BJ (cell line): ENCODE data around the gene ZSCAN2. TPM values are rescaled to one million over a fixed set of nuclear protein-coding genes. Genes with fewer than 3 reads are reported as not detected.
A peak's percentile ranks its signal among the peaks of the same experiment; 100 is the strongest.

Source experiments
- CTCF ChIA-PET: fragments of 350-600 bp; formaldehyde crosslinking; extraction: SDS; loops from one replicate; lab custom pipeline; 2021; ENCODE audit warnings: antibody characterized with exemption, inconsistent platforms; lab: Yijun Ruan, JAX
- POLR2A ChIA-PET: fragments of 300-600 bp; sonication (Branson Sonifier 250); formaldehyde crosslinking; extraction: SDS; loops from one replicate; lab custom pipeline; 2021; ENCODE audit warnings: antibody characterized with exemption; lab: Charles Lee
- DNase-seq: peaks from one replicate; pipeline ENCODE4 v3.0.0-alpha.2; 2011; ENCODE audit warnings: low read depth
- H3K27me3 ChIP-seq: 2 replicates; pipeline ENCODE4 v1.6.0; 2011; ENCODE audit warnings: low read length; ENCODE audit not compliant: control insufficient read depth, insufficient read depth
- H3K36me3 ChIP-seq: 2 replicates; pipeline ENCODE4 v1.5.1; 2011; ENCODE audit warnings: low read length; ENCODE audit not compliant: control insufficient read depth, insufficient read depth
- H3K4me3 ChIP-seq: 2 replicates; pipeline ENCODE4 v1.5.1; 2011; ENCODE audit warnings: low read depth, mild to moderate bottlenecking, control low read depth, low read length
- polyA plus RNA-seq: library from polyadenylated mRNA; depleted of rRNA; stranded (reverse); fragments of >200 nt; gene quantifications from 2 replicates; pipeline ENCODE4 v1.2.3, GENCODE V29; 2011; rRNA removed
- TF ChIP-seq, protein P1 (sequence below): IDR thresholded peaks from 2 replicates; pipeline ENCODE4 v1.5.1; 2011; ENCODE audit warnings: low read depth, mild to moderate bottlenecking, control low read depth, inconsistent platforms, low read length, moderate library complexity; ENCODE audit not compliant: insufficient read depth

ZSCAN2 gene
- polyA plus RNA-seq, 1 experiment = 6.3 TPM

DNA sequence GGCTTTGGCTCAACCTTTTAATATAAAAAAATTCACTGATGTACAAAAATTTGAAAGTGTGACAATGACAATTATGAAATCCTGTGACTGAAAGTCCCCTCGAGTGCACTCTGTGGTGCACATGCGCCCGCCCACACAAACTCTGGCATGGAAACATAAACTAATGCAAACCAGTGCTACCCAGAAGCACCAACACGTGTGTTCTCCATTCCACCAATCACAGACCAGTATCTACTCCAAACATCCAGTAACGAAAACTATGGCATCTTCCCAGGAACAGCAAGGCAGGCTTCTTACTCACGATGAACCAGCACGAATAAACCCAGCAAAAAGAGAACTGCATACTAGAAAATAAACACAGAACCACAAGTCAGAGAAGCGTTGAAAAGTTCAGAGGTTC, 68.9 kb downstream of the ZSCAN2 start:
- H3K27me3 ChIP-seq = no peaks in the 10 kb centered on the region
- H3K36me3 ChIP-seq = 0 out of 2 replicates have a peak, but pooled peaks cover 2% of the 10 kb centered on the region
- H3K4me3 ChIP-seq = no peak overlapping the region
- ChIA-PET POLR2A (no interaction called here), CTCF (interaction anchor here (1.0 kb wide), 1 partner anchor 16 kb away, joined by 4 read pairs; the partner anchor contains the start of gene WDR73)
- no peak for DNase-seq
- TF ChIP-seq, protein P1, sequence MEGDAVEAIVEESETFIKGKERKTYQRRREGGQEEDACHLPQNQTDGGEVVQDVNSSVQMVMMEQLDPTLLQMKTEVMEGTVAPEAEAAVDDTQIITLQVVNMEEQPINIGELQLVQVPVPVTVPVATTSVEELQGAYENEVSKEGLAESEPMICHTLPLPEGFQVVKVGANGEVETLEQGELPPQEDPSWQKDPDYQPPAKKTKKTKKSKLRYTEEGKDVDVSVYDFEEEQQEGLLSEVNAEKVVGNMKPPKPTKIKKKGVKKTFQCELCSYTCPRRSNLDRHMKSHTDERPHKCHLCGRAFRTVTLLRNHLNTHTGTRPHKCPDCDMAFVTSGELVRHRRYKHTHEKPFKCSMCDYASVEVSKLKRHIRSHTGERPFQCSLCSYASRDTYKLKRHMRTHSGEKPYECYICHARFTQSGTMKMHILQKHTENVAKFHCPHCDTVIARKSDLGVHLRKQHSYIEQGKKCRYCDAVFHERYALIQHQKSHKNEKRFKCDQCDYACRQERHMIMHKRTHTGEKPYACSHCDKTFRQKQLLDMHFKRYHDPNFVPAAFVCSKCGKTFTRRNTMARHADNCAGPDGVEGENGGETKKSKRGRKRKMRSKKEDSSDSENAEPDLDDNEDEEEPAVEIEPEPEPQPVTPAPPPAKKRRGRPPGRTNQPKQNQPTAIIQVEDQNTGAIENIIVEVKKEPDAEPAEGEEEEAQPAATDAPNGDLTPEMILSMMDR = no peak

GRCh38 chr15:84671211-84671610, 70.4 kb downstream of the ZSCAN2 start:
- ChIA-PET CTCF (interaction anchor here (0.6 to 1.3 kb wide), 3 partner anchors 17 to 72 kb away, joined by 3 to 4 read pairs (median 3); no protein-coding TSS in a partner anchor), POLR2A (interaction anchor here (0.5 to 0.6 kb wide), 2 partner anchors 10 to 19 kb away, joined by 3 to 17 read pairs; no protein-coding TSS in a partner anchor)
- Histone ChIP-seq H3K27me3 (no peaks in the 10 kb centered on the region), H3K36me3 (no peaks in the 10 kb centered on the region), H3K4me3 (no peak overlapping the region)
- TF ChIP-seq, protein P1 = no peak
- DNase-seq = peak; percentile 56

Other genes with a start within 250 kb of the ZSCAN2 start
- 19.7 and 21.1 TPM in 2 replicates for gene WDR73, start 53.3 kb downstream of the ZSCAN2 start, polyA plus RNA-seq
- 2.9 and 4.3 TPM in 2 replicates for gene NMB, start 57.2 kb downstream of the ZSCAN2 start, polyA plus RNA-seq
- 90.7 and 244 TPM in 2 replicates for gene SEC11A, start 115.1 kb downstream of the ZSCAN2 start, polyA plus RNA-seq
- gene ZNF592, start 147.6 kb downstream of the ZSCAN2 start, polyA plus RNA-seq = 6.9 and 11.0 TPM in 2 replicates
- gene ALPK3, start 216.3 kb downstream of the ZSCAN2 start, polyA plus RNA-seq = 0.02 and 0.06 TPM in 2 replicates